Fibroblast of skin of left biceps (primary cell): ENCODE results near the gene ANKRD9.

Experiments used
- DNase-seq, 2 experiments: peaks; one replicate each; pipeline ENCODE4 v3.0.0-alpha.2; 2013; ENCODE audit warnings: low read depth in 2 of 2

ANKRD9 gene

DNA sequence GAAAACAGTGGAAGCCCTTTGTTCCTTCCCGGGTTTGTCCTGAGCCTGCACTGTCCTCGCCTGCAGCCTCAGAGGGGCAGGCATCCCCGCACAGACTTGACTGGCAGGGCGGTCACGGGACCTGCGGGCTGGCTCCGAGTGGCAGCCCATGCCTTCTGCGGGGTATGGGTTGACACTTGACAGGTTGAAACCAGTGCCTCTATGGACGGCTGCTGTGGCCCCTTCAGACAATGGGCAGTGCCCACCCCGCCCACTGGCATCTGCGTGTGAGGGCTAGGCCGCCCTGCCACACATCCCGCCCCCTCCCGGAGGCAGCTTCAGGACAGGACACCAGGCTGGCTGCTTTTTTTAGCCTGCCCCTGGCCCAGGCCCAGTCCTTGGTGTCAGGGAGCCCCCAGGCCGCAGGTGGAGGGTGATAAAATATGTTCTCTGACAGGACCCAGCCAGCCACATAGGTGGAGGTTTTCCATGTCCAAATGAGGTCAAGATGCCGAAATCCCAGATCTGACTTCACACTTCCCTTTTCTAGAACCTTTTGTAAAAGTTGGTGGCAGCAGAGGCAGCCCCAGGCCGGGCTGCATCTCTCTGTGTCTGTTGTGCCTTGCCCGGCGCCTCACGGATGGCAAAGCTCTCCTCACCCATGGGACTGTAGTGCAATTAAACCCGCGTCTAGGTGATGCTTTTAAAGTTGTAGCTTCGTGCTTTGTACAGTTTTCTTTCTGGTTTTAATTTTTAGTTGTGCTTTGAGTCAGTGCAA lies 10.0 kb downstream of the ANKRD9 start:
- DNase-seq: no peak

DNA sequence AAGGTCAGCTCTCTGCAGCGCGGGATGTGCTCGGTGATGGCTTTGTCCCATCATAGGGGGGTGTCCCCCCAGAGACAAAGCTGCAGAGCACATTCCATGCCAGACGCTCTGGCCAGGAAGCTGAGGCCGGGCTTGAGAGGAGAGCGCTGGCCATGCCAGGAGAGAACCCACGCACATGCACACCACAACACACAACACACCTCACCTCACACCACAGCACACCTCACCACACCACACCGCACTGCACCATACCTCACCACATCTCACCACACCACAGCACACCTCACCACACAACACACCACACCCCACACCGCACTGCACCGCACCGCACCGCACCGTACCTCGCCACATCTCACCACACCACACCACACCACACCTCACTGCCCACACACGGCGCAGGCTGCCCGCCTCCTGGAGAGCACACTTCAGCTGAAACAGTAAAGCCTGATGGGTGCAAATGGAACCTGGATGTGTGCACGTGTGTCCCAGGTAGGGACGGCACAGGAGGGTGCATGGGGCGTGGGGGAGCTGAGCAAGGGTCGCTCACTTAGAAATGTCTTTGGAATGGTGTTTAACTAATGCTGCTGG lies 10.8 kb downstream of the ANKRD9 start:
- no peak for DNase-seq

DNA sequence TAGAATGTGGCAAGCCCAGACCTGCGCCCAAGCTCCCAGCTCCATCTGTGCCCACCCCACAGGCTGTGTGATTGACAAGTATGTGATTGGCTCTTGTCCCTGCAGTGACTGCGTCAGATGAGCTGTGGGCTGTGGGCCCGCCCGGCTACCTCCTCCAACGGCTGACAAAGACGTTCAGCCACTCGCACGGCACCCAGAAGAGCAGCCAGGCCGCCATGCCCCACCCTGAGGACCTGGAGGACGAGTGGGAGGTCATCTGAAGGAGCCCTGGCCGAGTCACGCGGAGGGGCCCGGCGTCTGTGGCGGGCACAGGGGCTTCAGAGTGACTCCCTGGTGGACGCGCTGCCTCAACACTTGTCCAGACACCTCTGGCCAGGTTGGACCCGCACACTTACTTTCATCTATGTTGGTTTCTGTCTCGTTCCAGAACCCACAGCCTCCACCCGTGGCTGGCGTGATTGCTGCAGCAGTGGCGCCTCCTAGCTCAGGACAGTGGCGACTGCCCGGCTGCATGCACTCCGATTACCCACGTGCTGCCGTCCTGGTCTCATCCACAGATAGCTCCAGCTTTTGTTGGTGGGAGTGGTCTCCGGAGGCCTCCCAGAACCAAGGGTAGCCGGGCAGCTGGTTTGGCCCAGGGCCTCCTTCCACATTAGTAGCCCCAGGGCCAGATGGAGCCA lies 11.4 kb downstream of the ANKRD9 start:
- no peak for DNase-seq

DNA sequence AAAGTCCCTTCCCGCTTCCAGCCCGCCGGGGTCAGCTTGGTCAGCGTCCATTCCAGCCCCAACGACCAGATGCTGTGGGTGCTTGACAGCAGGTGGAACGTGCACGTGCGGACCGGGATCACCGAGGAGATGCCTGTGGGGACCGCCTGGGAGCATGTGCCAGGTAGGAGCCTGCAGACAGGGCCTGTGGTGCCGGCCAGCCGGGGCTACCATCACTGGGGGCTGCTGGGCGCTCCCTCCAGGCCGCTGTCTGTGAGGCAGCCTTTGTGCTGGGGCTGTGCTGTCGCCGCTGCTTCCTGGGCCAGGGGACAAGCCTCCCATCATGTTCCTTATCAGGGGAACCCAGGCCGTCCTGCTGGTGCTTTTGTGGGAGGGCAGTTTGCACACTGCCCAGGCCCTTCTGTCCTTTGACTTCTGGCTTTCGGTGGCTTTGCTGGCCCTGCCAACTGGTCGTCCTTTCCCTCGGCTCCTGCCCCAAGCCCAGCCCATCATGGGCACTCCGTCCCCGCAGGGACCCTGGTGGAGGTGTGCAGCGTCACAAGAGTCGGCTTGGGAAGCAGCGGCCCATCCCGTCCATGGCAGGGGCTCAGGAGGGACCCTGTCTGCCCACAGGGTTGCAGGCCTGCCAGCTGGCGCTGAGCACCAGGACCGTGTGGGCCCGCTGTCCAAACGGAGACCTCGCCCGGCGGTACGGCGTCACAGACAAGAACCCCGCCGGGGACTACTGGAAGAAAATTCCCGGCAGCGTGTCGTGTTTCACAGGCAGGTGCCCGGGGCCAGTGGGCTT lies 12.4 kb downstream of the ANKRD9 start:
- DNase-seq: no peak

DNA sequence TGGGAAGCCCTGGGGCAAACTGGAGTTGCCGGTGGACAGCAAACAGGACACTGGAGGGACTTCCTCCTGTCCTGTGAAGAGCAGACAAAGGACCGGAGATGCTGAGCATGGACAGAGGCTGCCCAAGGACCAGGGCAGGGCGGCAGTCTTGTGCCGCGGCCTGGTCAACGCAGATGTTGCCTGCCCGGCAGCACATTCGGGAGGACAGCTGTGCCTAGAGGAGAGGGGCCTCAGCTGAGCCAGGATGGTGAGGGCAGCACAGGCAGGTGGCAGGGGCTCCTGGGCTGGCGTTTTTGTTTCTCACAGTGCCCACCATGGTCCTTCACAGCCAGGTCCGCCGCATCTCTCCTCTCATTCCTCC lies 13.3 kb downstream of the ANKRD9 start:
- DNase-seq: no peak

DNA sequence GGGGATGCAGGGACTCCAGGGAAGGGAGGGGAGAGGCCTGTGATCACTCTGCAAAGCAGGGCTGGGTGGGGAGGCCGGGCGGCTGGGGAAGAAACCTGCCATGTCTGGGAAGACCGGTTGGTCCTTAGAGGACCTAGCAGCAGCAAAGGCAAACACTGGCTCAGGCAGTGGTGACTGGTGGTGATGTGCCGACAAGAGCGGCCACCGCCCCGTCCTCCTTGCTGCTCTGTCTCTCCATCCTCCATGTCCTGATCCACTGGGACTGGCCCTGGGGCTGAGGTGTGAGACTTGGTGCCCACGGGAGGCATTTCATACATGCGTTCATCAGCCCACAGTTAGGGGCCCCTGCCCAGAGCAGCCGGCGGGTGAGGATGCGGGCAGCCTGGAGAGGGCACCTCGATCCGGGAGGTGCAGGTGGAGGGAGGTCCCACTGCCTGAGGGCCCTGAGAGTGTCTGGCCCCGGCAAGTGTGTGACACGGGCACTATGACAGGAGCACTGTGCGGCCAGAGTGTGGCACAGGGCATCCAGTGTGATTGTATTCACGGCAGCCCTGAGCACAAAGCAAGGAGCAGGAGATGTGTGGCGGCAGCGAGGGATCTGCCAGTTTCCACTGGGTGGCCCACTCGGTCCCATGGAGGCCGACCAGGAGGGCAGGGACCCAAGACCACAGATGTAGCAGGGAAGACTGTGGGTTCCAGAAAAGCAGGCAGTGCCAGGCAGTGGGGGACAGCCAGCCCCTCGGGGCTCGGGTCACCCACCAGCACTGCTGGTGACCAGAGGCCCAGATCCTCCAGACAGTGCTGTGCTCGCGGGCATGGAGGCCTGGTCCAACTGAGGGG lies 13.9 kb downstream of the ANKRD9 start:
- DNase-seq: no peak

DNA sequence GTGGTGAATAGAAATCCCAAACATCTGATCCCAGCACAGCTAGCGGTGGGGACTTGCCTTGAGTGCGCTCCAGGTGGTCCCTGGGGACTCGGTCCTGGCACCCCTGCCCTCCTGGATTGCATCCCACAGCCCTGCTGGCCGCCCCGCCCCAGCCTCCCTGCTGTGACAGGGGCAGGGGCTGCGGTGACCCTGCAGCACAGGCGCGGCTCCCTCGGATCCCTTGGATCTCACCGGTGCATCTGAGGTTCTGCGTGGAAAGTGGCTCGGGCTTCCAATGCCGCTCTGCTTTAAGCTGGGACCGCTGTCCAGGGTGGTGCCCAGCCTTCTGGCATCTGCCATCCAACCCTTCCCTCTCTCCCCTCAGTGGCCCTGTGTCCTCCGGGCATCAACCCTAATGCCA lies 16.0 kb downstream of the ANKRD9 start:
- DNase-seq: no peak

DNA sequence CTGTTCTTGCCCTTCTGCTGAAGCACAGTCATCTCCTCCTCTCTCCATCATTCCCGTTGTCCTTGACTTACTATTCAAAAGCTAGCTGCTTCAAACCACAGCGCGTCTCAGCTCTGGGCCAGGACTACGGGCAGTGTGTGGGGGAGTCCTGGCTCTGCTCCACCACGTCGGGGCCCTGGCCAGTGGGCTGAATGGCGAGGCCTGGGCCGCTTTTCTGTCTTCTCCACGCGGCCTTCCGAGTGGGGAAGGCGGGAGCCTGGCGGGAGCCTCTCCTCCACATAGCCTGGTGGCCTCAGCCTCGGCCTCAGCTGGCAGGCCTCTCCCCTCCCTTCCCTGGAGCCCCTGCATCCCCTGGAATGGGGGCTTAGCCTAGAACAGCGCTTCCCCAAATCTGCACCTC lies 16.5 kb downstream of the ANKRD9 start:
- no peak for DNase-seq

DNA sequence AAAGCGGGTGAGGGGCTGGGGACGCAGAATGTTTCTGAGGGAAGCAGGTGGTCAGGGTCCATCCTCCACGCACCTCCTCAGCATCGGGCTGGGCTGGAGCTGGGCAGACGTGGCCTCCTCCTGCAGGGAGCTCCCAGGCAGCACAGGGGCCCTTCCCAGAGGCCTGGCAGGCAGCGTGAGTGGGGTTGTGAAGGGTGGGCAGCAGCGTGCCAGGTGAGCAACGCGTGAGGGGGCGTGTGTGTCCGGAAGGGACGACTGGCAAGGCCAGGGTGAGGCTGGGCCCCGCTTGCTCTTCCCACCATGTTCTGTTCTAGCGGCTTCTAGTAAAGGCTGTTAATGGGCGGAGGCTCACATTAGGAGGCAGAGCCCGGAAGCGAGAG lies 17.1 kb downstream of the ANKRD9 start:
- no peak for DNase-seq

DNA sequence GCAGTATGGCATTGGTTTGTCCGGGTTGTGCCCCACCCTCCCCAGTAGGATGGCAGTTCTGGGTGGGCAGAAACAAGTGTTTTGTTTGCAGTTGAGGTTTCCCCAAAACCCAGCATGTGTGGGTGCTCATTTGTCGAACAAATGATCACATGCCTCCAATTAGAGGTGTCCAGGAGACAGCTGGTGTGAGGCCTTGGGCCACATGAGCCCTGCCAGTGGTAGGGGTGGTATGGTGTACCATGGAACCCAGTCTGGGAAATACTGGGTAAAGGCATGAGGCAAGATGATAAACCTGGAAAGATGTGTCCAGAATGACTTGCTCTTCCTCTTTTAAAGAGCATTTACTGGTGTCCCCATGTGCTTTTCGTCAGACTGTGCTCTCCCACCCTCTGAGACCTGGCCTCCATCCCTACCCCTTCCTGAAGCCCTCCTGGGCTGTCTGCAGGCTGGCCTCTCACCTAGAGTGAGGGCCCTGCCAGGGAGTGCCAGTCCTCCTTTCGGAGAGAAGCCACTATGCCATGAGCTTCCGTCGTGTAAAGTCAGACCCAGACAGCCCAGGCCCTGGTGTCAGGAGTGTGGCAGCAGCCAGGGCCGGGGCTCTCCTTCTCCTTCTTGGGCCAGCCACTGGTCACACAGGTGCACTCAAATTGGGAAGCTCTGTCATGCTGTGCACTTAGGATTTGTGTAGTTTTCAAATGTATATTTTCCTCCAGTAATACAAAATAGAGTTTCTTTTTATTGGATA lies 17.6 kb downstream of the ANKRD9 start:
- DNase-seq: no peak

DNA sequence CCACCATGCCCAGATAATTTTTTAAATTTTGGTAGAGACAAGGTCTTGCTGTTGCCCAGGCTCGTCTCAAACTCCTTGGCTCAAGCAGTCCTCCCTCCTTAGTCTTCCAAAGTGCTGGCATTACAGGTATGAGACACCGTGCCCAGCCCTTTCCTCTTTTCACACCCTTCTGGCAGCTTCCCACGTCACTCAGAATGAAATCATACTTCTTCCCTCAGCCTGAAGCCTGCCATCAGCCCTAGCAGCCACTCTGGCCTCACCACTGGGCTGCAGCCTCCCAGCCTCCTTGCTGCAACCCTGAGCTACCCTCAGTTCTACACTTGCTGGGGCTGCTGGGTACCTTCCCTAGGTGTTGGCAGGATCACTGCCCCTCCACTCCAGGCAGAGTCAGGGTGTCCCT lies 18.2 kb downstream of the ANKRD9 start:
- DNase-seq: no peak

DNA sequence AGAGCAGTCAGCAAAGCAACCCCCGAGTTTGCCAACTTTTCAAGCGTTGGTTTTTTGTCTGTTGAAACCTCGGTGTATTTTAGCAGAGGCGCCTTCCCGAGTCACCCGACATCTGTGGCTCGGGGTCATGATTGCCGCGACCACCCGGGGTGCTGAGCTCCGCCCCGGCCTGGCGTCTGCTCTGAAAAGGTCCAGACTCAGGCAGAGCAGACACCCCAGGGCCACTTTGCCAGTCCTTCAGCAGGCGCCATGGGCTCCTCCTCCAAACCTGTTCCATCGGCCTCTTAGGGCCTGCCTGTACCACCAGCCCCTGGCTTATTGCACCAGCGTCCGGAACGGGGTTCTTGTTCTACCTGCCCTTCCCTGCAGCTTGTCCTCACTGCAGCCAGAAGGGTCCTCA lies 19.1 kb downstream of the ANKRD9 start:
- no peak for DNase-seq

DNA sequence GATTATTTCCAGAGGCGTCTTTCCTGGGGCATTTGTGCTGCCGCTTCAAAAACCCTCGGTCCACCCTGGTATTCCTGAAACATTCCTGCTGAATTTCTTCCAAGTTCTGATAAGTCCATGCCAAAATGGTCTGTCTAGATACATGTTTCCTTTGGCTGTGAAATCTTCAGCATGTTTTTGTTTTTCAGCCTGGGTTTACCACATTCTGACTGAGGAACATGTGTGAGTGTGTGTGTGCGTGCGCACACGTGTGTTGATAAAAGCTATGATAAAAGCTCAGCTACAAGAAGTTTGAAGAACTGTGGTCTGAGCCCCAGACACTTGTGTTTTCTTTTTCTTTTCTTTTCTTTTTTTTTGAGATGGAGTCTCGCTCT lies 22.4 kb downstream of the ANKRD9 start:
- DNase-seq: no peak

DNA sequence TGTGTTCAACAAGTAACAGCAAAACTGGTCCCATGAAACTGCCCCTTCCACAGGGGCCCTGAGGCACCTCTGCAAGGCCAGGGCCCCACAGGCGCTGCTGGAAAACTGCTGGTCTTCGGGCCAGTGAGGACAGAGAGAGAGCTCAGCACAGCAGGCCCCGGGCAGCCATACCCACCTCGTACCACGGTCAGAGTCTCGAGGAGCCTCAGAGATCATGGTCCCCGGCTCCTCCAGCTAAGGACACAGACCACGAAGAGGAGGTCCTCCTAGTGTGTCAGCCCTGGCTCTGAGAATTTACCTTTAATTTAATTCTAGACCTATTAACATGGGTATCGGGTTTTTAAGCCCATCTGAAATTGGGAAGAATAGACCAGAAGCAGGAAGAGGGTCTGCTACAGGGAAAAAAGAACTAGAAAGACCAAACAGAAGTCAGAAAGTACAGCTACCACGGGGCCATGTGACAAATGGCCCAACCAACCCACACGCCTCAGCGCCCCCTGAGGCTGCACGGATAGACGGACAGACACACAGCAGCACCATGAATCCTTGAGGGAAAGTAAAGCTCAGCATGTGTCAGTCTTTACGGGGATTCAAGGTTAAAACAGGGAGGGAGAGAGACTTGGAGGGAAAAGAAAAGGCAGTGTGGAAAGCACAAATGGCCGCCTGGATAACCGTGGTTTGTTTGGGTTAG lies 22.9 kb downstream of the ANKRD9 start:
- no peak for DNase-seq

DNA sequence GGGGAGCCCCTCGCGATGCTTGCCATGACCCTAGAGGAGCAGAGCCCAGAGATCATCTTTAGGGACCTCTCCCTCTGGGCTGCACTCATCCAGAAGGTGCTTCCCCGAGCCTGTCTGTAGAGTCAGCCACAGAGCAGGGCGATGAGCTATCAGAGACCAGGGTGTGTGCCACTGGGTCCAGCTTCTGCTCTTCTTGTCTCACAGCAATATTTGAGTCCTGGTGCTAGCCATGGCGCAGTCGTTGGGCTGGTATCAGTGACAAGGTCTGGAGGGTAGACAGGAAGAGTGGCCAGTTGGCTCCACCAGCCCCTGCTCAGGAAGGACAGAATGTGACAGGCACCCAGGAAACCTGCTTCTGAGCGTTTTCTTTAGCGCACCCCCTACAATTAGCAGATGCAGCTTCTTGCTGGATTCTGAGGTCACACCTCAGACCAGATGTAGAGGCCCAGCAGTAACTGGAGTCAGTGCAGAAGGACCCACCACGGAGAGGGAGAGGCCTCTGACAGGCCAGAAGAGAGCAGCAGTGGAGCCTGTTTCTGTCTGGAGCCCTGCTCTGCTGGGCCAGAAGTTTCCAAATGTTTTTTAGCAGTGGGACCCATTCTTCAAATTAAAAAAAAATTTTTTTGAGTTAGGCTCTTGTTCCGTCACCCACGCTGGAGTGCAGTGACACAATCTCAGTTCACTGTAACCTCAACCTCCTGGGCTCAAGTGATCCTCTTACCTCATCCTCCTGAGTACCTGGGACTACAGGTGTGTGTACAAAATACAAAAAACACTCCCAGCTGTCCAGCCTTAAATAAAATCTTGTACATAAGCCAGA lies 23.7 kb downstream of the ANKRD9 start:
- no peak for DNase-seq

DNA sequence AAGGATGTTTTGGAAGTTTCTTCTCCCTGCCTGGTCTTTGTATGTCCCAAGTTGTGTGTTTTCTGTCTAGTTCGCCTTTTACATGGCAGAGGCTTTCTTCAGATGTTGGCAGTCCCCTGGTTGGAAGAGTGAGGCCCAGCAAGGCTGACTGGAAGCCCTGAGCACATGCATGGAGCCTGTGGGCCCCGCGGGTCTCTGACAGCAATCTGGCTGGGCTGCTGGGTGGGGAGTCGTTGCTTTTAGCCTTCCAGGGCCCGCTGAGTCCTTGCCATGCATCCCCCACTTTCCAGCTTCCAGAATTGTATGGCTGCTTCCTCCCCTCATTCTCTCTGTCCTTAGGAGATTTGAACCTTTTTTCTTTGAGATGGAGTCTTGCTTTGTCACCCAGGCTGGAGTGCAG lies 25.3 kb downstream of the ANKRD9 start:
- DNase-seq: no peak

DNA sequence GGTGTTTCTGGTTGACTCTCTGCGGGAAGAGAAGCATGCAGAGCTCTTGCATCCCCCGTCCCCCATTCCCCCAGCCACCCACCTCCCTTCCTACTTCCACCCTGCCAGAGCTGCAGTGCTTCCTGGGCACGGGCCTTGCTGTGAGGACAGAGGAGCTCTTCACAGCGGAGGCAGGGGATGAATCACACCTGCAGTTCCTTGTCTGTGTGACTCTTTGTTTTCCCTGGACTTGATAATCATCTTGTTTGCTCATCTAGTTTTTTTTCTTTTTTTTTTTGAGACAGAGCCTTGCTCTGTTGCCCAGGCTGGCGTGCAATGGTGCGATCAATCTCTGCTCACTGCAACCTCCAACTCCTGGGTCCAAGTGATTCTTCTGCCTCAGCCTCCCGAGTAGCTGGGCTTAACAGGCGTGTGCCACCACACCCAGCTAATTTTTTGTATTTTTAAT lies 27.8 kb downstream of the ANKRD9 start:
- no peak for DNase-seq

DNA sequence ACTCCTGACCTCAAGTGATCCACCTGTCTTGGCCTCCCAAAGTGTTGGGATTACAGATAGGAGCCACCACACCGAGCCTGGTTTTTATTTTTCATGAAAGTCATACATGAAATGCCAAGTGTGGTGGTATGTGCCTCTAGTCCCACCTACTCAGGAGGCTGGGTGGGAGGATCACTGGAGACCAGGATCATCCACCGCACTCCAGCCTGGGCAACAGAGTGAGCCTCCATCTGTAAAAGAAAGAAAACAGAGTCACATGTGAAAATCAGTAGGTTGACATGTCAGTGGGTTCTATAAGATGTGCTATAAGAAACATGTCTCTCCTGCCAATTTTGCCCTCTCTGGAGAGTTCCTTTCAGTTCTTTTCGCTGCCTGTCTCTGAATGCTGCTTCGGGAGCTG lies 28.2 kb downstream of the ANKRD9 start:
- no peak for DNase-seq

DNA sequence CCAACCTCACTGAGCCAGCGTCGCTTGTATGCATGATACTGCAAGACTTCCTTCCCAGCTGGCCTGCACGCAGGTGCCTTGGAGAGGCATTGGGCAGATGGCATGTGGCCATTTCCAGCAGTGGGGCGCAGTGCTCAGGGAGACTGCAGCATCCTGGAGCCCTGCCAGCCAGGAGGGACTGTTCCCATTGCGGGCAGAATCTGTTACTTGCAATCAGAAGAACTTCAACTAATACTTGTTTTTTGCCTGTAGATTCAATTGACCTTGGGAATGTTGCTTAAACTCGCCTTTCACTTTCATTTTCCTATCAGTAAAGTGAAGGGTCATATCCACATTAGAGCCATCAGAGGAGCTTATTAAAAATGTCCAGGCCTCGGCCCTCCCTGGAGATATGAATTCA lies 29.8 kb downstream of the ANKRD9 start:
- DNase-seq: no peak
